ENCODE measurements around the gene KHDC4.

The KHDC4 gene

DNA sequence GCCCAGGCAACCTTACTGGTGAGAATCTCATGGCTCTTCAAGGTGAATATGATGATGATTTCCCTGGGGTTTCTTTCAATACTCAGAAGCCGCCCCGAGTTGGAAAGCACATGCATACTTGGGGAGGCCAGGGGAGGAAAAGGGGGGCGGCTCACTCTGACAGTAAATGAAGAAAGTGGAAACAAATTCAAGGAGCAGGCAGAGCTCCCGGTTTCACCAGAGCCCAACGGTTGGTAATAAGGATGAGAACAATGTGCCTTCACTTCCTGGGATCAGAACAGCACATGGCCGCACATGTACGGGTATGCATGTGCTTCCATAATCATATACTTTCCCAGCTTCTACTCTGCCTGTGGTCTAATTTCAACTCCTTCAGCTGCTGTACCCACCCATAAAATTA lies 47.9 kb upstream of the KHDC4 start:
- no peak for ATAC-seq
- TF ChIP-seq, protein P1, sequence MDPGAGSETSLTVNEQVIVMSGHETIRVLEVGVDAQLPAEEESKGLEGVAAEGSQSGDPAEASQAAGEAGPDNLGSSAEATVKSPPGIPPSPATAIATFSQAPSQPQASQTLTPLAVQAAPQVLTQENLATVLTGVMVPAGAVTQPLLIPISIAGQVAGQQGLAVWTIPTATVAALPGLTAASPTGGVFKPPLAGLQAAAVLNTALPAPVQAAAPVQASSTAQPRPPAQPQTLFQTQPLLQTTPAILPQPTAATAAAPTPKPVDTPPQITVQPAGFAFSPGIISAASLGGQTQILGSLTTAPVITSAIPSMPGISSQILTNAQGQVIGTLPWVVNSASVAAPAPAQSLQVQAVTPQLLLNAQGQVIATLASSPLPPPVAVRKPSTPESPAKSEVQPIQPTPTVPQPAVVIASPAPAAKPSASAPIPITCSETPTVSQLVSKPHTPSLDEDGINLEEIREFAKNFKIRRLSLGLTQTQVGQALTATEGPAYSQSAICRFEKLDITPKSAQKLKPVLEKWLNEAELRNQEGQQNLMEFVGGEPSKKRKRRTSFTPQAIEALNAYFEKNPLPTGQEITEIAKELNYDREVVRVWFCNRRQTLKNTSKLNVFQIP (CRISPR knock-in tag; IDR thresholded peaks at IDR 0.05; ENCODE audit: borderline replicate concordance, low read depth), result no peak
- TF ChIP-seq ZNF565 (CRISPR knock-in tag; conservative IDR thresholded peaks at IDR 0.05; ENCODE audit: low read depth) (no peak), SNAI2 (CRISPR knock-in tag; IDR thresholded peaks at IDR 0.05) (no peak), ZNF70 (CRISPR knock-in tag; IDR thresholded peaks at IDR 0.05) (no peak), RARB (CRISPR knock-in tag; IDR thresholded peaks at IDR 0.05) (no peak)
- TF ChIP-seq, protein P2, sequence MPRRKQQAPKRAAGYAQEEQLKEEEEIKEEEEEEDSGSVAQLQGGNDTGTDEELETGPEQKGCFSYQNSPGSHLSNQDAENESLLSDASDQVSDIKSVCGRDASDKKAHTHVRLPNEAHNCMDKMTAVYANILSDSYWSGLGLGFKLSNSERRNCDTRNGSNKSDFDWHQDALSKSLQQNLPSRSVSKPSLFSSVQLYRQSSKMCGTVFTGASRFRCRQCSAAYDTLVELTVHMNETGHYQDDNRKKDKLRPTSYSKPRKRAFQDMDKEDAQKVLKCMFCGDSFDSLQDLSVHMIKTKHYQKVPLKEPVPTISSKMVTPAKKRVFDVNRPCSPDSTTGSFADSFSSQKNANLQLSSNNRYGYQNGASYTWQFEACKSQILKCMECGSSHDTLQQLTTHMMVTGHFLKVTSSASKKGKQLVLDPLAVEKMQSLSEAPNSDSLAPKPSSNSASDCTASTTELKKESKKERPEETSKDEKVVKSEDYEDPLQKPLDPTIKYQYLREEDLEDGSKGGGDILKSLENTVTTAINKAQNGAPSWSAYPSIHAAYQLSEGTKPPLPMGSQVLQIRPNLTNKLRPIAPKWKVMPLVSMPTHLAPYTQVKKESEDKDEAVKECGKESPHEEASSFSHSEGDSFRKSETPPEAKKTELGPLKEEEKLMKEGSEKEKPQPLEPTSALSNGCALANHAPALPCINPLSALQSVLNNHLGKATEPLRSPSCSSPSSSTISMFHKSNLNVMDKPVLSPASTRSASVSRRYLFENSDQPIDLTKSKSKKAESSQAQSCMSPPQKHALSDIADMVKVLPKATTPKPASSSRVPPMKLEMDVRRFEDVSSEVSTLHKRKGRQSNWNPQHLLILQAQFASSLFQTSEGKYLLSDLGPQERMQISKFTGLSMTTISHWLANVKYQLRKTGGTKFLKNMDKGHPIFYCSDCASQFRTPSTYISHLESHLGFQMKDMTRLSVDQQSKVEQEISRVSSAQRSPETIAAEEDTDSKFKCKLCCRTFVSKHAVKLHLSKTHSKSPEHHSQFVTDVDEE (CRISPR knock-in tag; IDR thresholded peaks at IDR 0.05), result no peak
- TF ChIP-seq, protein P3, sequence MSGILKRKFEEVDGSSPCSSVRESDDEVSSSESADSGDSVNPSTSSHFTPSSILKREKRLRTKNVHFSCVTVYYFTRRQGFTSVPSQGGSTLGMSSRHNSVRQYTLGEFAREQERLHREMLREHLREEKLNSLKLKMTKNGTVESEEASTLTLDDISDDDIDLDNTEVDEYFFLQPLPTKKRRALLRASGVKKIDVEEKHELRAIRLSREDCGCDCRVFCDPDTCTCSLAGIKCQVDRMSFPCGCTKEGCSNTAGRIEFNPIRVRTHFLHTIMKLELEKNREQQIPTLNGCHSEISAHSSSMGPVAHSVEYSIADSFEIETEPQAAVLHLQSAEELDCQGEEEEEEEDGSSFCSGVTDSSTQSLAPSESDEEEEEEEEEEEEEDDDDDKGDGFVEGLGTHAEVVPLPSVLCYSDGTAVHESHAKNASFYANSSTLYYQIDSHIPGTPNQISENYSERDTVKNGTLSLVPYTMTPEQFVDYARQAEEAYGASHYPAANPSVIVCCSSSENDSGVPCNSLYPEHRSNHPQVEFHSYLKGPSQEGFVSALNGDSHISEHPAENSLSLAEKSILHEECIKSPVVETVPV (CRISPR knock-in tag; IDR thresholded peaks at IDR 0.05), result no peak

DNA sequence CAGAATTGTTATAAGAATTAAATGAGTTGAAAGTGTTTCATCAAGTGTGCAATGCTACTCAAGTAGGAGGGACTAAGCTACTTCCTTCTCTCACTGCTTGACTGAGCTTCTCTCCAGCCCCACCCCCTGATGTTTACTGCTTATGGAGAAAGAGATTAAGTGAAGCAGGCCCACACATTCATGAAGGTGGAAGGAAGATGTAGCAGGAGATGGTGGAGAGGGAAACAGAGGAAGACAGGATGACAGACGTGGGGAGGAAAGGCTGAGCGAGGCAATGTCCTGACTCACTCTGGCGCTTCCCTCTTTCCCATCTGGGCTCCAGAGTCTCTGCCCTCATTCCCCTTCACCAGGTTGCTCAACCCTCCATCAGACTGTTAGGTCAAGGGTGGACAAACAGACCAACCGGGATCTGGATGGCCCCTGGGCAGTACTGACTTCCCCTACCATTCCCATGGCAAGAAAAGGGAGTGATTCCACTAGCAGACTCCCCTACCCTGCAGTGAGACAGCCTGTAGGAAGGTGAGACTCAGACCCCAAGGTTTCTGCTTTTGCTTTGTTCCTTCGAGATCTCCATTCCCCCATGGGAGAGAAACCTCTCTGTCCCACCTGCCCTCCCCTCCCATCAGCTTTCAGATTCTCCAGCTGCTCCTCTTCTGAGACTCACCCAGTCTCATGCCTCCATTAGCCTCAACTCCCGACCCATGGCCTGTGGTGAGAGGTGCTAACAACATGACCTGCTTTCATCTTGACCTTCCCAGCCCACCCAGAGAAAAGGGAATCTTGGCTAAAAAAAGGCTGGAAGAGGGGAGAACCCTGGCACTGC lies 47.3 kb upstream of the KHDC4 start:
- no peak for ATAC-seq
- TF ChIP-seq, protein P1 (CRISPR knock-in tag; IDR thresholded peaks at IDR 0.05; ENCODE audit: borderline replicate concordance, low read depth), result no peak
- no peak for TF ChIP-seq TCF4 (CRISPR knock-in tag; IDR thresholded peaks at IDR 0.05; ENCODE audit: borderline replicate concordance)
- no peak for TF ChIP-seq ZNF565 (CRISPR knock-in tag; conservative IDR thresholded peaks at IDR 0.05; ENCODE audit: low read depth)
- TF ChIP-seq, protein P4, sequence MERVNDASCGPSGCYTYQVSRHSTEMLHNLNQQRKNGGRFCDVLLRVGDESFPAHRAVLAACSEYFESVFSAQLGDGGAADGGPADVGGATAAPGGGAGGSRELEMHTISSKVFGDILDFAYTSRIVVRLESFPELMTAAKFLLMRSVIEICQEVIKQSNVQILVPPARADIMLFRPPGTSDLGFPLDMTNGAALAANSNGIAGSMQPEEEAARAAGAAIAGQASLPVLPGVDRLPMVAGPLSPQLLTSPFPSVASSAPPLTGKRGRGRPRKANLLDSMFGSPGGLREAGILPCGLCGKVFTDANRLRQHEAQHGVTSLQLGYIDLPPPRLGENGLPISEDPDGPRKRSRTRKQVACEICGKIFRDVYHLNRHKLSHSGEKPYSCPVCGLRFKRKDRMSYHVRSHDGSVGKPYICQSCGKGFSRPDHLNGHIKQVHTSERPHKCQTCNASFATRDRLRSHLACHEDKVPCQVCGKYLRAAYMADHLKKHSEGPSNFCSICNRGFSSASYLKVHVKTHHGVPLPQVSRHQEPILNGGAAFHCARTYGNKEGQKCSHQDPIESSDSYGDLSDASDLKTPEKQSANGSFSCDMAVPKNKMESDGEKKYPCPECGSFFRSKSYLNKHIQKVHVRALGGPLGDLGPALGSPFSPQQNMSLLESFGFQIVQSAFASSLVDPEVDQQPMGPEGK (CRISPR knock-in tag; IDR thresholded peaks at IDR 0.05; ENCODE audit: borderline replicate concordance), result no peak
- TF ChIP-seq CSDC2 (CRISPR knock-in tag; IDR thresholded peaks at IDR 0.05), result no peak
- no peak for TF ChIP-seq ESRRG (CRISPR knock-in tag; IDR thresholded peaks at IDR 0.05)
- no peak for TF ChIP-seq RARB (CRISPR knock-in tag; IDR thresholded peaks at IDR 0.05)
- TF ChIP-seq, protein P3 (CRISPR knock-in tag; IDR thresholded peaks at IDR 0.05), result no peak
- no peak for TF ChIP-seq ZC3H10 (CRISPR knock-in tag; IDR thresholded peaks at IDR 0.05)
- no peak for TF ChIP-seq ZFP3 (CRISPR knock-in tag; IDR thresholded peaks at IDR 0.05)
- TF ChIP-seq OSR1 (CRISPR knock-in tag; IDR thresholded peaks at IDR 0.05), result no peak
- no peak for TF ChIP-seq ZNF70 (CRISPR knock-in tag; IDR thresholded peaks at IDR 0.05)
- TF ChIP-seq ARNTL (CRISPR knock-in tag; IDR thresholded peaks at IDR 0.05; ENCODE audit: borderline replicate concordance, low read depth), result no peak
- TF ChIP-seq PPARA (CRISPR knock-in tag; IDR thresholded peaks at IDR 0.05; ENCODE audit: borderline replicate concordance), result no peak
- TF ChIP-seq, protein P2 (CRISPR knock-in tag; IDR thresholded peaks at IDR 0.05), result no peak
- no peak for TF ChIP-seq GLIS3 (CRISPR knock-in tag; IDR thresholded peaks at IDR 0.05)
- TF ChIP-seq SNAI2 (CRISPR knock-in tag; IDR thresholded peaks at IDR 0.05), result no peak
- no peak for TF ChIP-seq ZFP30 (CRISPR knock-in tag; IDR thresholded peaks at IDR 0.05)
- TF ChIP-seq ZNF8 (CRISPR knock-in tag; IDR thresholded peaks at IDR 0.05), result no peak
- no peak for TF ChIP-seq TOX (CRISPR knock-in tag; IDR thresholded peaks at IDR 0.05; ENCODE audit: borderline replicate concordance)

All from SK-N-SH treated with all-trans-retinoic acid at 6 μM for 48 hours (cell line).